HG03175 (cell line): ENCODE data around the gene POLD3.
"Not testable (repeated sequence)": the region's sequence is repeated elsewhere in the genome, so short reads cannot be mapped to it uniquely, and the experiment has no call there.

Experiments used
- ATAC-seq: cut with Tn5 transposase; IDR thresholded peaks from one replicate; pipeline ENCODE4 v1.9.1; 2021; ENCODE audit warnings: mild to moderate bottlenecking, moderate library complexity; ENCODE audit not compliant: unreplicated experiment

POLD3 gene

DNA sequence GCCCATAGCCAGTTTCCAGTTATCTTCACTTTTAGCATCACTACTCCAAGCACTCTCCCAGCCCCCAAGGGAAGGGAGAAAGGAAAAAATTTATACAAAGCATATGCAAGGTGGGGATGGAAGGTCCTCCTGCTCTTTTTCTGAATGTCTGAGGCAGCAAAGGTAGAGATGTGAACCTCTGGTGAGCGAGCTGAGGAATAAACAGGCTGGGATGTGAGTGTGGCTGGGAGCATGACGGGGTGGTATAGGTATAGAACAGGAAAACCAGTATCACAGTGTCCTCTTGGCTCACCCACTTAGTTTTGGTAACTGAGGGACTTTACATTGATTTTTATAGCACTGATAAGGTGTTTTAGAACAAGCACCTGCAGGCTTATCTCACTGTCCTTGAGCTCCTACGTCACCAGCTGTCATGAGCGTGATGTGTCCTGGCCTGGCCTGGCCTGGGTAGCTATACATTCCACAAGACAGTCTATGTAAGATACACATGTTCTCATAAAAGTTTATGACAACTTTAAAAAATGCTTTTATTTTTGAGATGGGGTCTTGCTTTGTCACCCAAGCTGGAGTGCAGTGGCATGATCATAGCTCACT lies 10.3 kb upstream of the POLD3 start:
- no peak for ATAC-seq

DNA sequence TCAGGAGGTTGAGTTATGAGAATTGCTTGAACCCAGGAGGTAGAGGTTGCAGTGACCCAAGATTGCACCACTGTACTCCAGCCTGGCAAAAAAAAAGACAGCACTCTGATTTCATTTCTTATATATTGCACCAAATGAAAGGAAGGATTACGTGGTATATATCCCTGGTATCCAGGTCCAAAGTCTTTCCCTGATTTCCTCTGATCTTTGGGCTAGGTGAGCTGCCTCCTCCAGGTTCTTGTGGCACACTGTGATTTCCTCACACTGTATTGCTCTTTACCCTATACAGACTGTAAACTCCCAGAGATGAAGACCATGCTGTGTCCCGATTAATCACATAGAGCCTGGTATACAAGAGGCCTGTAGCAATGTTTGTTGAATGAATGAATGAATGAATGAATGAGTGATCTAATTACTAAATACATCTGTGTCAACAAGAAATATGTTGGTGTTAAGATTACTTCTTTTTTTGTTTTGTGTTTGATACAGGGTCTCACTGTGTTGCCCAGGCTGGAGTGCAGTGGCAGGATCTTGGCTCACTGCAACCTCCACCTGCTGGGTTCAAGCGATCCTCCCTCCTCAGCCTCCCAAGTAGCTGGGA lies 9.3 kb upstream of the POLD3 start:
- no peak for ATAC-seq

DNA sequence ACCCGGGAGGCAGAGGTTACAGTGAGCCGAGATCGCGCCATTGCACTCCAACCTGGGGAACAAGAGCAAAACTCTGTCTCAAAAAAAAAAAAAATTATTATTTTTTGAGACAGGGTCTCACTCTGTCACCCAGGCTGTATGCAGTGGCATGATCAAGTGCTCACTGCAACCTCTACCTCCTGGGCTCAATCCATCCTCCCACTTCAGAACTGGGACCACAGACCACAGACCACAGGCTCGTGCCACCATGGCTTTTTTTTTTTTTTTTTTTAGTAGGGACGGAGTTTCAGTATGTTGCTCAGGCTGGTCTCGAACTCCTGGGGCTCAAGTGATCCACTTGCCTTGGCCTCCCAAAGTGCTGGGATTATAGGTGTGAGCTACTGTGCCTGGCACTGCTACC lies 1.9 kb upstream of the POLD3 start:
- not testable (repeated sequence) for ATAC-seq

DNA sequence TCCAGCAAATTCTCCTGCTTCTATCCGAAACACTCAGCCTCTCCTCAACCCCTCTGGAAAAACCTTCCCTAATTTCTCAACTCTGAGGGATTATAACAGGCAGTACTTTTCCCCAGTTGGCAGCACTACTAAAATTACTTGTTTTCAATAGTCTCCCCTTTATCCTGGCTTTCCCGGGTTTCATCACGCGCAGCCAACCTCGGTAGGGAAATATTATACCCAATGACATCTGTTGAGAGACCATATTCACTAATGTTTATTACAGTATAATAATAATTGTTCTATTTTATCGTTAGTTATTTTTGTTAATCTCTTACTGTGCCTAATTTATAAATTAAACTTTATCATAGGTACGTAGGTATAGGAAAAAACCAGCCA lies 330 bp upstream of the POLD3 start:
- ATAC-seq, result no peak

DNA sequence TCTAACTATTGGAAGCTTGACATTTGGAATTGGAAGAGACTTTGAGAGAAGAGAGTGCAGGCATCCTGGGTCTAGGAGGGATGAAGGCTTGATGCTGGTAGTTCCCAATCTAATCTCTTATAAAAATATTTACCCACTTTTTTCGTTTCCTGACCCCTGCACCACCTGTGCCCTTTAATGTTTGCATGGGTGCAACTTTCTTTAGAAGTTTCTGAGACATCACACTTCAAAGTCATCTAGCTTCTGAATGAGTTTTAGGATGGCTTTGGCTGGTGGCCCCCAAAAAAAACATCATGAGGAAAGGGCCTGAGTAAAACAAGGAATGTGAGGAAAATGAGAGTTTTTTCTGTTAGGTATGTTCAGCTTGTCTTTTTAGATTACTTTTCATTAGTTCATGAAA lies 1.1 kb downstream of the POLD3 start:
- ATAC-seq, result no peak

DNA sequence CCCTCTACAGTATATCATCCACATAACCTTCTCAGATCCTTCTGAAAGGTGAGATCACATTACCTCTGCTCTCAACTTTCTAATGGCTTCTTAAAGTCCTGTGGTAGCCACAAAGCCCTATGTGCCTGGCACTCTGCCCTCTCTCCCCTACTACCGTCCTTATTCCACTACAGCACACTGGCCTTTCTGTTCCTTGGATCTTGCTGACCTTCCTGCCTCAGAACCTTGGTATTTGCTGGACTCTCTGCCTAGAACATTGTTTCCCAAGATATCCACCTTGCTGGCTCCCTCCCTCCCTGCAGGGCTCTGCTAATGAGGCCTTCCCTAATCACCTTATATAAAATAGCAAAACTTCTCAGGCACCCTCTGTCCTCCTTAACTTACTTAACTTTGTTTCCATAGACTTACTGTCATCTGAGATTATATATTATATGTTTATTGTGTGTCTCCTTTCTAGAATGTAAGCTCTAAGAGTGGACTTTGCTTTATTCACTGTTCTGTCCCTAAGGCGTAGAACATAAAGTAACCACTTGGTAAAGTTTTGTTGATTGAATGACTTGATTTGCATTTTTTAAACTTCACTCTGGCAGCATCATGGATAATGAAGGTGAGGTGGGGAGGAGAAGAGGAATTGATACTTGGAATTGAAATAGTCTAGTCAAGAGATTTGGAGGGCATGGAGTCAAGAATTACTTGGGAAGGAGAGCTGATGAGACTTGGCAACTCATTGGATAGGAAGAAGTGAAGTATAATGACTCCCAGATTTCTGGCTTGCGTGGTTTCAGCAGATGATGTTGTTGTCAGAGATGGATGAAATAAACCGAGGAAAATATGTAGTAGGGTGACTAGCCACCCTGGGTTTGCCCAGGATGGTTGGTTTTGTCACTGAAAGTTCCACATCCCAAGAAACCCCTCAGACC lies 10.5 kb downstream of the POLD3 start:
- ATAC-seq, result no peak

DNA sequence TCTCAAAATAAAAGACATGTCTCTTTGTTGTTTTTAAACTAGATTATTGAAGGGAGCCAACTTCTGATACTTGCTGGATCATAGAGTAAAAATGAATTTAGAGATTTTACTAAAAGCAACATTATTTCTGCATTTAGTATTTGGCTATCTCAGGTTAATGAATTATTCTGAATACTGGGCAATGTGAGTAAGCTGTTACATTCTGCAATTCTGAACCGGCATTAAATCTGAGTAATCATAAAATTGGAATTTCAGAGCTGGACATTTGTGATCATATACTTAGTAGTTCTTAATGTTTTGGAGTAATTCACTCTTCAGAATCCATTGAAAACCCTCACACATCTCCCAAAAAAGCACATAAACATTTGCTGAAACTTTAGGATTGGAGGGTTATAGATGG lies 11.5 kb downstream of the POLD3 start:
- no peak for ATAC-seq

DNA sequence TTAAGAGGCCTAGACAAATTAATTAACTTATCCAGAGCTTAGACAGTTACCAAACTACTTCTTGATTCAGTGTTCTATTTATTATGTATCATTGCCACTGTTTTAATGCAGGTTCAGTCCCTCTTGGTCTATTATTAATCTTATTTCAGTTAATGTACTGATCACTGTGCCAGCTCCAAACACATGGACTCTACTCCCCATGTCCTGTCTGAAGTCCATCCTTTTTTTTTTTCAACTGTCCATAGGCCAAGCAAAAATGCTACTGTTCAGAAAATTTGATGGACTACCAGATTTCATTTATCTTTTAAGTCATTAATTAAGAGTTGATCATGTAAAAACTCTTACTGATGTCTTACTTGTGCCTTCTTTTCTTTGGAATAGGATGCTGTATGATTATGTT lies 11.9 kb downstream of the POLD3 start:
- no peak for ATAC-seq

DNA sequence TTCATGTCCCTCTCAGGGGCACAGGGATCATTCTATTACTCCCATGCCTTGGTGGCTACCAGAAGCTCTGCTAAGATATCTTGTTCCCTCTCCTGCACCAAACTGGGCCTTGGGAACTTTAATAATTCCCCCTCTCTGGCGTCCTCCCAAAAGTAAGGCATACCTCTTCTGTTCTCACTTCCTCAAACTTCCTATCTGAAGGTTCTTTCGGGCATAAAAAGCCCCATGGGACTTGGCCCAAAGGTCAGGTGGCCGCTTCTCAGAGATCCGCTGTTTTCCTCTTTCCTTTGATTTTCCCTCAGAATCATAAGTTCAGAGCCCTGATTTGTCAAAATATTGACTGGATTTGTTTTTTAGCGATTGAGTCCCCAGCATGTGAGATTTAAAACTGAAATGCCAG lies 13.0 kb downstream of the POLD3 start:
- no peak for ATAC-seq

DNA sequence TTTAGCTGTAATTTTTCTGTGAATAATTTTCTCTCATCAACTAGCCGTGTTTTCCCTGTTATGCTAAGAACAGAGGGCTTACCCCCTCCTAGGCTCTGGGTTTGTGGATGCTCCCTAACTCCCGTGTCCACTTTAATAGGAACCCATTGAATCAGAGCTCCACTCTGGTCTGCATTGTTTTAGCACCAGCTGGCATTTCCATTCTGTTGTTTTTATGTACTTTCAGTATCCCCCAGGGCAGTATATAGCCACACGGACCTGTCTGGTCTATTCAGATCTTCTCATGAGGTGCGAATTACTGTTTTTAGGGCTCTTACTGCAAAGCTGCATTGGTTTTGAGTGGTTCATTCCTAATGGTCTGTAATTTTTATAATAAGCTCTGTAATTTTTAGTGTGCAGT lies 16.0 kb downstream of the POLD3 start:
- ATAC-seq, result no peak

DNA sequence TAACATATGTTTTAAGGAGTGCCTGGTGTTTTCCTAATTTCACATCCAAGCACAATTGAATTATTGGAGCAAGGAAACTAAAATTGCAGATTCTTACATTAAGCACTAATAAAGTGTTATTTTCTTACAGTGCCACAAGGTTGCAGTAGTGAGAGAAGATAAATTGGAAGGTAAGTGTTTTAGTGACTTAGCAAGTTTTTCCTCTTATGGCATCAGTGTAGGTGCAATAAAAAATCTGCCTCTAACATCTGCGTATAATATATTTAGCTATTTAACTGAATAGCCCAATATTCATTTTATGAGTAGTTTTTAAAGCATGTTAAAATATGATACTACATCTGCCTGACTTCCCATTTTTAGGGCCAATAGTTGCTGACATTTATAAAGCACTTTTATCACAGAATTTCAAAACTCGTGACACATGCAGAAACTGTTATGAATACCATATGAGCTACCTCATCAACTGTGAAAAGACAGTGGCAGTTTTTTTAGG lies 19.0 kb downstream of the POLD3 start:
- ATAC-seq, result no peak

DNA sequence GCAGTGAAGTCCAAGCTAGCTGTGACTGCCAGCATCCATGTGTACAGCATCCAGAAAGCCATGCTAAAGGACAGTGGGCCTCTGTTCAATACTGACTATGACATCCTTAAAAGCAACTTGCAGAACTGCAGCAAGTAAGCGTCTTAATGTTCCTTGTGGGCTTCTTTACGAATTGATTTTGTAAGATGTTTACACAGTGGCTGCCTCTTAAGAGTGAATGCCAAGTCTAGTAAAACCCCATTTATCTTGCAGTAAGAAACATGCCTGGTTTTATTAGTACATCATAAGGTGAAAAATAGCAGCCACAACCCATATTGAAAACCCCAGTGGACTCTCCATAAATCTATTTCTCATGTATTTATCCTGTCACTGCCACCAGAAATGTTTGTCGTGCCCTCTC lies 20.5 kb downstream of the POLD3 start:
- no peak for ATAC-seq

DNA sequence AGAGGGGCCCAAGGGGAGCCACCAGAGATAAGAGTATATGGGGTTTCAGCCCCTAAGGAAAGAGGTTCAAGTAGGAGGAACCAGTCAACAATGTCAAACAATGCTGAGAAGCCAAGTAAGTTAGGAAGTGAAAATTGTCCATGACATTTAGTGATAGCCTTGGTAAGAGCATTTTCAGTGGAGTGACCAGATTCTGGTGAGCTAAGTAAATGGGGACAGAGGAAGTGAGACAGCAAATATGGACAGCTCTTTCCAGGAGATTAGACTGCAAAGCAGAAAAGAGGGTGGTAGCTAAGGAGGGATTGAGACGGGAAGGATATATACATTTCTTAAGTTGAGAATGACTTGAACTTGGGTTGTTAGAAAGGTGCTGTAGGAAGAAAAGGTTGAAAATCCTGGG lies 22.9 kb downstream of the POLD3 start:
- ATAC-seq, result no peak

DNA sequence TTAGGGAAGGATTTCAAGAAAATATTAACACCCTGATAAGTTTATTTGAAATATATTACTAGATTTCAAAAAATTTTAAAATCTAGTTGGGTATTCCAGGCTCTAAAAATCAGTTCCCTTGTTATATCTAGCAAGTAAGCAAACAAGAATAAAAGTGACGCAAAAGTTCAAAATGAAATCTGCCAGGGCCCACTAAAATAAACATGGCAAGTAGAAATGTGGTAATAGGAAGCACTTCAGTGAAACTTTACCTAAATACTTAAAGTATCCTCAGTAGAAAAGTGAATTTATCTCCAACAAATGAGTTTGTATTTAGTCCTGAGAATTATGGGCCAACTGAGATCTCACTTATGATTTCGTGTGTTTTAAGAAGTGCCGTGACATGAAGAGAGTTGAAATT lies 23.6 kb downstream of the POLD3 start:
- no peak for ATAC-seq

DNA sequence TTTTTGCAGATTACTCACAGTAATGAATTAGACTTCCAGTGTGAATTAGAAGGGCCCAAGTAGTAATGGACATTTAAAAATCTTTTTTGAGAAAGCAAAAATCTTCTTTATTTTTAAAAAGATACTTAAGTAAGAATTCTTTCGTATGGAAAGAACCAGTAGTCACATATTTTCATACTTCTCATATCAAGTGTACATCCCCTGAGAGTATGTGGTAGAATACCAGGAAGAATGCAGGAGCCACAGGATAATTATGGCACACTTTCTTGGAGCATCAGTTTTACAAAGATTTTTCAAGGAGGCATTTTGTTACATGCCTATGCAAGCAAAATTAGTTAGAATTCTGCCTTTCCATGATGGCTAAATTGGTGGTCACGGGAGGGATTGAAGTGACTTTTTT lies 28.1 kb downstream of the POLD3 start:
- ATAC-seq, result no peak

DNA sequence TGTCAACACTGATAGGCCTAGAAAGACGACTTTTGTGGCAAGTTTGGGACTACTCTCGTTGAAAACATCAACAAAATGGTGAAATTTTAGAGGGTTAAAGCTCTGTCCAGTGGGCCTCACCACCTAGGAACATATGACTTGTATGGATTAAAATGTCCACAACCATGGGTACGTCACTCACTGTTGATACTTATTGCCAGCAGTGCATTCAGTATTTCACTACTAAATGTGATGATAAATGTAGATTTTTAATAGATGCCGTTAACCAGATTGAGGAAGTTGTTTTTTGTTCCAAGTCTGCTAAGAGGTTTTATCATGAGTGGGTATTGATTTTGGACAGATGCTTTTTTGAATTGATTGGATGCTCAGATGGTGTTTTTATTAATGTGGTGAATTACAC lies 33.7 kb downstream of the POLD3 start:
- no peak for ATAC-seq

DNA sequence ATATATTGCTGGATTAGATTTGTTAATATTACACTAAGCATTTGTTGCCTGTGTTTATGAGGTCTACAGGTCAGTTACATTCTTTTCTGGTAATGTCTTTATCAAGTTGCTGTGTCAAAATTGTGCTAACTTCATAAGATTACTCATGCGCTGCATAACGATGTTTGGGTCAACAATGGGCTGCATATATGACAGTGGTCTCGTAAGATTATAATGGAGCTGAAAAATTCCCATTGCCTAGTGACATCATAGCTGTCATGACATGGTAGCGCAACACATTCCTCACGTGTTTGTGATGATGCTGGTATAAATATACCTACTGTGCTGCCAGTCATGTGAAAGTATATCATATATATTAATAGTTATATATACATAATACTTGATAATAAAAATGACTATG lies 34.2 kb downstream of the POLD3 start:
- no peak for ATAC-seq

DNA sequence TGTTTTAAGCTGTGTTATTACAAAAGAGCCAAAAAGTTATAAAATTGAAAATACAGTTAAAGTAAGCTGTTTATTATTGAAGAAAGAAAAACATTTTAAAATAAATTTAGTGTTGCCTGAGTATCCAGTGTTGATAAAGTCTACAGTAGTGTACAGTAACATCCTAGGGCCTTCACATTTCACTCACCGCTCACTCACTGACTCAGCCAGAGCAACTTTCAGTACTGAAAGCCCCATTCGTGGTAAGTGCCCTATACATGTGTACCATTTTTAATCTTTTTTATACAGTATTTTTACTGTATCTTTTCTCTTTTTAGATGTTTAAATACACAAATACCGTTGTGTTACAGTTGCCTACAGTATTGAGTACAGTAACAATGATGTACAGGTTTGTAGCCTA lies 35.0 kb downstream of the POLD3 start:
- no peak for ATAC-seq

DNA sequence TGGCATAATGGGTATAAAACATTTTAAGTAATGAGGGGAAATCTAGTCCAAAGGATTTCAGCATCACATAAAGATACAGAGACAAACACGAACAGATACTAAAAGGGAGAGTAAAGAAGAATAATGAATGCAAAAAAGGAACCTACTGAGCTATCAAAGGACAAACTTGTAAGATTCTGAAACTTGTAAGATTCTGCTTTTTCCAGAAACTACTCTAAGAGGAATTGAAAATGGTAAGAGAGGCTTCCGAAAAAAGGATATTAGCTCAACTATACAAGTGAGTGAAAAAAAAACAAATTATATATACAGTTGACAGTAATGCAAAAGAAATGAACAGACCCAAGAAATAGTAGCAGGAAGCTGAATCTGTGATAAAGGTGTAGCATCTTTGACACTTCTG lies 37.7 kb downstream of the POLD3 start:
- no peak for ATAC-seq

DNA sequence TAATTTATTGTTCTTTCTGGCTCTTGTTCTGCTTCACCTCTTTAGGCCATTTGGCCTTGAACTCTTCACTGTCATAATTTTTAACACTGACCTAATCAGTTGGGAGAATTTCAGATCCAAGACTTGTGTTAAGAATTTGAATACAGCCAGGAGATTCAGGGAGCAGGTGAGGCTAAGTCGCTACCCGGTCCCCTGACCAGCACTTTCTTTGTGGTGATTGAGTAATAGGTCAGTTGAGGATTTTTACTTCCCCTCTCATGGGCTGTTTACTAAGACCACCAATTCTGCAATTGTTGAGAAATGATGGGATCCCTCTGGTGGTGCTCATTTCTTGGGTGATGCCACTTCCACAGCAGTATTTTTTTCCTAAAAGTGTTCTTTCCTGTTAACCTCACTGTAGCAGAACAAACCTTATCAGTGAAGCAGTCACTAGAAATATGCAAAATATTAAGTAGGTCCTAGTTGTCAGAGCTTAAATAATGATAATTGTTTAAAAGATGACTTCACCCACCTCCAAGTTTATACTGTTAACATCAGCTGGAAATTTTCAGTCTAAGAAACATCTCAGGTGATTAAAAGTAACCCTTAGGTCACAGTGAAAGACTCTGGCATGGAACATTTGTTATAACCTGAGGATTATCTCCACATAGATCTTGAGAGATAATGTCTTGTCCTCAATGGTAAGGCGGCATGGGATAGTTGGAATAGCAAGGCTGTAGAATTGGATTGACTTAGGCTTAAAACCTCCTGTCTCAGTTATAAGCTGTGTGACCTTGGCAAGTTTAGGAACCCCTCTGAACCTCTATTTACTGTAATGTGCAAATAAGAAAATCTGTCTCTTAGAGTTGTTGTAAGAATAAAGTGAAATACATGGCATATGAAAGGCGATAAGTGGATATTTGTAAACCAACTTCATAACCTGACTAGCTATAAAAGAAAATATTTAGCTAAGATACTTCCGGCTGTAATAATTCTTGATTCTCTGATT lies 41.3 kb downstream of the POLD3 start:
- no peak for ATAC-seq

DNA sequence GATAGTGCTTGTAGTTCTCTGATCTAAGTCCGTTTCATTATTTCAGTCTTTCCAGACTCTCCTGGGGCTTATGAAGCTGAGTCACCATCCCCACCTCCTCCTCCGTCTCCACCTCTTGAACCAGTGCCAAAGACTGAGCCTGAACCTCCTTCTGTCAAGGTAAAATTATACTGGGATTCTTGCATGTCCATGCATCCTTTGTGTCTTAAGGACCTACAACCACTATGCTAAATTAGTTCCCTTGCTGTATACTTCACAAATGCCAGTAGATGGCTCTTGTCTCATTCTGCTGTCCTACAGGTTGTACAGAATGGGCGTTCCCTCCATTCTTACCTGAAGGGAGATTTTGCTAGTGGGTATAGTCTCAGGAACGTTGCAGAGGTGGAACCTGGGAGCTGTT lies 42.2 kb downstream of the POLD3 start:
- no peak for ATAC-seq
